ENCODE data around the gene GLB1L2.

DNA sequence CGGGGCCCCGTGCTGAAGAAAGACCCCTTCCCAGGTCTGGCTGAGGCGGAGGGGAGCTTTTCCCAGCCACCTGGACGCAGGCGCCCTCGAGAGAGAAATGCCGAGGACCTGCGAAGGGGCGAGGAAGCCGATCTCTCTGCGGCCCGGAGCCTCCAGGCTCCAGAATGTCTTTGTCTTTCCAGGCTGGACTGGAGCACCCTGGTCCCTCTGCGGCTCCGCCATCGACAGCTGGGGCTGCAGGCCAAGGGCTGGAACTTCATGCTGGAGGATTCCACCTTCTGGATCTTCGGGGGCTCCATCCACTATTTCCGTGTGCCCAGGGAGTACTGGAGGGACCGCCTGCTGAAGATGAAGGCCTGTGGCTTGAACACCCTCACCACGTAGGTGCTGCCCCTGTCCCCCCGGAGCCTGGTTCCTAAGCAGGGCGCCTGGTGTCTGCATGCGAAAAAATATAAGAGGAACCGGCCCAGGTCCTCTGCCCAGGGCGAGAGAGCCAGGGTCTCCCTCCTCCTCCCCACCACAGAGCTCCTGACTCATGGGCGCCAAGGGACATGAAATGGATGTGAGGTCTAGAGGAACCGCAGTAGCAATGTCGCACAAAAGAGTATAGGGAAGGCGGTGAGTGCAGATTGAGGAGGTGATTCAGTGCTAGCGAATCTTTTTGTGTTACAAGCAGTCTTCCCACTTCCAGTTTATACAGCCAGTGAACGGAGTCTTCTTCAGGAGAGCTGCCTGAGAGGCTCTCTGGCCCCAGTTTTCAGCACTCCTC, 11.0 kb downstream of the GLB1L2 start:
- TF ChIP-seq, protein P1, sequence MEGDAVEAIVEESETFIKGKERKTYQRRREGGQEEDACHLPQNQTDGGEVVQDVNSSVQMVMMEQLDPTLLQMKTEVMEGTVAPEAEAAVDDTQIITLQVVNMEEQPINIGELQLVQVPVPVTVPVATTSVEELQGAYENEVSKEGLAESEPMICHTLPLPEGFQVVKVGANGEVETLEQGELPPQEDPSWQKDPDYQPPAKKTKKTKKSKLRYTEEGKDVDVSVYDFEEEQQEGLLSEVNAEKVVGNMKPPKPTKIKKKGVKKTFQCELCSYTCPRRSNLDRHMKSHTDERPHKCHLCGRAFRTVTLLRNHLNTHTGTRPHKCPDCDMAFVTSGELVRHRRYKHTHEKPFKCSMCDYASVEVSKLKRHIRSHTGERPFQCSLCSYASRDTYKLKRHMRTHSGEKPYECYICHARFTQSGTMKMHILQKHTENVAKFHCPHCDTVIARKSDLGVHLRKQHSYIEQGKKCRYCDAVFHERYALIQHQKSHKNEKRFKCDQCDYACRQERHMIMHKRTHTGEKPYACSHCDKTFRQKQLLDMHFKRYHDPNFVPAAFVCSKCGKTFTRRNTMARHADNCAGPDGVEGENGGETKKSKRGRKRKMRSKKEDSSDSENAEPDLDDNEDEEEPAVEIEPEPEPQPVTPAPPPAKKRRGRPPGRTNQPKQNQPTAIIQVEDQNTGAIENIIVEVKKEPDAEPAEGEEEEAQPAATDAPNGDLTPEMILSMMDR (IDR thresholded peaks at IDR 0.05; ENCODE audit: low read depth, low read length) = no peak
- no peak for TF ChIP-seq EZH2phosphoT487 (IDR thresholded peaks at IDR 0.05; ENCODE audit: low read depth)
